Left ventricle myocardium inferior (tissue), 1 donor: ENCODE results near the gene IRF9. TPM values are rescaled to one million over a fixed set of nuclear protein-coding genes. Genes with fewer than 3 reads are reported as not detected.

ENCODE experiments used
- DNase-seq: peaks from one replicate; pipeline ENCODE4 v3.0.0-alpha.2; 2020
- H3K27ac ChIP-seq: fragments of 200-600 bp; replicated peaks from 2 replicates; pipeline ENCODE4 v1.8.0; 2021
- H3K27me3 ChIP-seq: fragments of 200-600 bp; 2 replicates; pipeline ENCODE4 v1.8.0; 2021; ENCODE audit warnings: low read depth
- H3K36me3 ChIP-seq: fragments of 200-600 bp; 2 replicates; pipeline ENCODE4 v1.8.0; 2021
- H3K4me1 ChIP-seq: fragments of 200-600 bp; 2 replicates; pipeline ENCODE4 v1.8.0; 2021
- H3K4me3 ChIP-seq: fragments of 200-600 bp; 2 replicates; pipeline ENCODE4 v1.8.0; 2021; ENCODE audit warnings: mild to moderate bottlenecking, moderate library complexity
- H3K9me3 ChIP-seq: fragments of 200-600 bp; replicated peaks from 2 replicates; pipeline ENCODE4 v1.8.0; 2021
- intact Hi-C: fragments of 100-400 bp; cut with micrococcal nuclease; formaldehyde crosslinking; loops from one replicate; pipeline ENCODE4 v1.11.0; 2022
- total RNA-seq: library from RNA; stranded (reverse); fragmentation: NEBNext Ultra II Directional; extraction: Animal tissue kit (Norgen Biotek cat#: 25700); gene quantifications from one replicate; pipeline ENCODE4 v1.2.1, GENCODE V29; 2021
- TF ChIP-seq, protein P1 (sequence below): fragments of 200-600 bp; IDR thresholded peaks from 2 replicates; pipeline ENCODE4 v1.8.0; 2021; ENCODE audit warnings: antibody characterized with exemption, mild to moderate bottlenecking, borderline replicate concordance
- donor health status: DM: no; HTN: yes; CAD: no; lungs with severe emphysema.

Gene IRF9
- total RNA-seq, 1 donor from 2014 or later, result 24.0 TPM

- TF ChIP-seq, protein P1, sequence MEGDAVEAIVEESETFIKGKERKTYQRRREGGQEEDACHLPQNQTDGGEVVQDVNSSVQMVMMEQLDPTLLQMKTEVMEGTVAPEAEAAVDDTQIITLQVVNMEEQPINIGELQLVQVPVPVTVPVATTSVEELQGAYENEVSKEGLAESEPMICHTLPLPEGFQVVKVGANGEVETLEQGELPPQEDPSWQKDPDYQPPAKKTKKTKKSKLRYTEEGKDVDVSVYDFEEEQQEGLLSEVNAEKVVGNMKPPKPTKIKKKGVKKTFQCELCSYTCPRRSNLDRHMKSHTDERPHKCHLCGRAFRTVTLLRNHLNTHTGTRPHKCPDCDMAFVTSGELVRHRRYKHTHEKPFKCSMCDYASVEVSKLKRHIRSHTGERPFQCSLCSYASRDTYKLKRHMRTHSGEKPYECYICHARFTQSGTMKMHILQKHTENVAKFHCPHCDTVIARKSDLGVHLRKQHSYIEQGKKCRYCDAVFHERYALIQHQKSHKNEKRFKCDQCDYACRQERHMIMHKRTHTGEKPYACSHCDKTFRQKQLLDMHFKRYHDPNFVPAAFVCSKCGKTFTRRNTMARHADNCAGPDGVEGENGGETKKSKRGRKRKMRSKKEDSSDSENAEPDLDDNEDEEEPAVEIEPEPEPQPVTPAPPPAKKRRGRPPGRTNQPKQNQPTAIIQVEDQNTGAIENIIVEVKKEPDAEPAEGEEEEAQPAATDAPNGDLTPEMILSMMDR, result no peak
- Histone ChIP-seq H3K4me3 (peak overlapping the region; percentile 59), H3K27ac (peak overlapping the region; percentile 98), H3K36me3 (peaks cover 9% of the 10 kb centered on the region), H3K4me1 (peaks cover 53% of the 10 kb centered on the region), H3K9me3 (no peaks in the 10 kb centered on the region), H3K27me3 (no peaks in the 10 kb centered on the region)
- no peak for DNase-seq
- intact Hi-C loops, result no loop called here
Measured at GRCh38 chr14:24132976-24133375, 28.1 kb upstream of the IRF9 start.

- Histone ChIP-seq H3K9me3 (no peaks in the 10 kb centered on the region), H3K27me3 (no peaks in the 10 kb centered on the region), H3K36me3 (peaks cover 17% of the 10 kb centered on the region), H3K4me1 (peaks cover 59% of the 10 kb centered on the region), H3K4me3 (no peak overlapping the region), H3K27ac (peak overlapping the region; percentile 98)
- intact Hi-C loops, result no loop called here
- TF ChIP-seq, protein P1, result no peak
- DNase-seq, result no peak
Measured at GRCh38 chr14:24133735-24134134, 27.3 kb upstream of the IRF9 start.

- intact Hi-C loops, result no loop called here
- H3K4me3 ChIP-seq, result peak overlapping the region; percentile 91
- TF ChIP-seq, protein P1, result no peak
- peak overlapping the region; percentile 94 for H3K27ac ChIP-seq
- no peaks in the 10 kb centered on the region for H3K9me3 ChIP-seq
- H3K27me3 ChIP-seq, result no peaks in the 10 kb centered on the region
- H3K4me1 ChIP-seq, result peaks cover 72% of the 10 kb centered on the region
- no peak for DNase-seq
- H3K36me3 ChIP-seq, result peaks cover 28% of the 10 kb centered on the region
Measured at GRCh38 chr14:24135584-24135833, 25.6 kb upstream of the IRF9 start.

- H3K9me3 ChIP-seq, result no peaks in the 10 kb centered on the region
- peak within 1 kb of the TSS; percentile 91 for H3K4me3 ChIP-seq
- TF ChIP-seq, protein P1, result no peak
- peak within 1 kb of the TSS; percentile 94 for H3K27ac ChIP-seq
- H3K36me3 ChIP-seq, result peaks cover 28% of the 10 kb centered on the region
- DNase-seq, result peak; percentile 95
- no peaks in the 10 kb centered on the region for H3K27me3 ChIP-seq
- H3K4me1 ChIP-seq, result peaks cover 72% of the 10 kb centered on the region
- intact Hi-C loops, result no loop called here
Measured at GRCh38 chr14:24135834-24136683, 25.0 kb upstream of the IRF9 start, which contains the start of gene PSME1. Gene PSME1 (plus strand): TSS chr14:24136194. CDS start chr14:24136263, 69 bp downstream.

GRCh38 chr14:24136684-24137528, 24.2 kb upstream of the IRF9 start:
- Histone ChIP-seq H3K27me3 (no peaks in the 10 kb centered on the region), H3K9me3 (no peaks in the 10 kb centered on the region), H3K36me3 (peaks cover 28% of the 10 kb centered on the region), H3K4me3 (peak overlapping the region; percentile 91), H3K4me1 (peaks cover 69% of the 10 kb centered on the region), H3K27ac (peak overlapping the region; percentile 94)
- TF ChIP-seq, protein P1, result no peak
- intact Hi-C loops, result no loop called here
- no peak for DNase-seq
